Activated T-cell treated with anti-CD3 and anti-CD28 coated beads for 1 hour (primary cell): Measurements from ENCODE around the gene ADARB2.
"Not testable (repeated sequence)": the region's sequence is repeated elsewhere in the genome, so short reads cannot be mapped to it uniquely, and the experiment has no call there.

Experiments
- DNase-seq: peaks from one replicate; pipeline ENCODE4 v3.0.0-alpha.2; 2020; ENCODE audit warnings: low read depth

The ADARB2 gene

GRCh38 chr10:1427521-1428186, 309.7 kb downstream of the ADARB2 start:
- DNase-seq = not testable (repeated sequence)

DNA sequence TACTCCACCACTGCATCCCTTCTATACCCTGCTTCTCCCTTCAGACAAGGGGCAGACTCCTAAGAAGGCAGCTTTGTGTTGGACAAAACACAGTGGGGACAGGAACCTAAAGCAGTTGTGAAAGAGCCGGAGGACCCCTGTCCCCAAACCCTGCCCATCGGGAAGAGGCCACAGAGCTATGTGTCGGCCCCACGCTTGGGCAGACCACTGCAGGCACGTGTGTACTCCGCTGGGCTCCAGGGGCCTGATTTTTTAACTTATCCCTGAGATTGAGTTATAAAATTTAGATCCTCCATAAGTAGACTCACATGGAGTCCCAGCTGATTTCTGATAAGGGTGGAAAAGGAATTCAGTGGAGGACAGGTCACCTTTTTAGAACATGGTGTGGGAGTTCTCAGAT, 310.5 kb downstream of the ADARB2 start:
- DNase-seq = no peak

GRCh38 chr10:1425879-1426278, 311.4 kb downstream of the ADARB2 start:
- no peak for DNase-seq

- no peak for DNase-seq
Observed at GRCh38 chr10:1424648-1425047, 312.7 kb downstream of the ADARB2 start.

DNA sequence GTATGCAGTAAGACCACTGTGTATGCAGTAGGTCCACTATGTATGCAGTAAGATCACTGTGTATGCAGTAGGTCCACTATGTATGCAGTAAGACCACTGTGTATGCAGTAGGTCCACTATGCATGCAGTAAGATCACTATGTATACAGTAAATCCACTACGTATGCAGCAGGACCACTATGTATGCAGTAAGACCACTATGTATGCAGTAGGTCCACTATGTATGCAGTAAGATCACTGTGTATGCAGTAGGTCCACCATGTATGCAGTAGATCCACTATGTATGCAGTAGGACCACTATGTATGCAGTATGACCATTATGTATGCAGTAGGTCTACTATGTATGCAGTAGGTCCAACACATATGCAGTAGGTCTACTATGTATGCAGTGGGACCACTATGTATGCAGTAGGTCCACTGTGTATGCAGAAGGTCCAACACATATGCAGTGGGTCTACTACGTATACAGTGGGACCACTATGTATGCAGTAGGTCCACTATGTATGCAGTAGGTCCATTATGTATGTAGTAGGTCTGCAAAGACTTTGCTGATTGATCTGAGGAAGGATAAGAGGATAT, 313.6 kb downstream of the ADARB2 start:
- DNase-seq = no peak

- no peak for DNase-seq
Observed at GRCh38 chr10:1422275-1422674, 315.1 kb downstream of the ADARB2 start.

- peak; percentile 42 for DNase-seq
Observed at GRCh38 chr10:1420661-1421362, 316.5 kb downstream of the ADARB2 start.

DNA sequence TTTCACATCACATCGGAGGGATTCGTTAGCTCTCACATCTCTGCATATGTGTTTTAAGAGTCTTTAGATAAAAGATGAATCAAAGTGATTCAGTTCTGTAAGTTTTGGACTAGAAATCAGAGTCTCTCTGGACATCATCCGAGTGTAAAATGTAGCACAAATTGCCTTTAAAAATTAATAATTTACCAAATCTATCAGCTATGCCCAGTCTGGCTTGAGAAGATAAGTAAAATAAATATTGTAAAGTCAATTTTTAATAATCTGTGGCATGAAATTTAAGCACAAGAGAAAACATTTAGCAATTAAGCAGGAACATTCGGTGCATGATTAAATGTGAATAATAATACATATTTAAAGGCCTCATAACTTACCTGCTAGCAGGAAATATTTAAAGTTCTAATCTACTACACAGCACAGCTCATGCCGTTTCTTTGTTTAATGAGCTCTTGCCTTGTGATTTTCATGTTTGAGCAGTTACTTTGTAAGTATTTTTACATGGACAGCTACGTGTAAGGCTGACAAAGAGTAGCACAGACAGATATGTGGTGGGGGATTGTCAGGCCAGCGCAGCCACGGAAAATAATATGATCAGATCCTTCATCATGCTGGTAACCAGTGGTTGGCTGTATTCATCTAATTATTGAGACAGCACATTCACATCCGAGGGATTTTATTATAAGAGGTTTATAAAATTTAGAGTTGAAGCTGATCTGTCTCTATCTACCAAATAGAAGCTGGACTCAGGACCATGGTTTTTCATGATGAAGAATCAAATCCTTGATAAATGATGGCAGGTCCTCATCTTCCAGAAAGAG, 317.3 kb downstream of the ADARB2 start:
- no peak for DNase-seq

DNA sequence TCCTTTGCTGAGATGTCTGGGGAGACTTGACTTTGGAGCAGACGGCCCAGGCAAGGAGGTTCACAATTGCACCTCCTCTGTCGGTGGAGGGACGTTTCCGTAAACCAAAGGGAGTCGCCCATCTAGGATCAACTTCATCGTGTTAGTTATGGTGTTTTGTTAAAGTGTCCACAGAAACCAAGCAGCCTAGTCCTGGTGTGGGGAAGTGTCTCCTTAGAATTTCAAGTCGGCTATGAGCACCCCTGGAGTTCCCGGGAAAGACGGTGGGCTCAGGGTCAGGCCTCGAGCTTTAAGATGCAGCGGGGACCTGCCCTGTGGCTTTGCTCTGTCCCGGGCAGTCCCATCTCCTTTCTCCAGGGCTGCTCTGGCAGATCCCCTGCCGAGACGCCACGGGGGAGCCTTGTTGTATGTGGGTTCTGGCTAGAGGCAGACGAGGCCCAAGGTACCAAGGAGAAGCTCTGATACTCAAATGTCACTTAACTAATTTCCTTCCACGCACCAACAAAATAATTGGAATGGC, 319.2 kb downstream of the ADARB2 start:
- no peak for DNase-seq

GRCh38 chr10:1417574-1417973, 319.8 kb downstream of the ADARB2 start:
- no peak for DNase-seq

DNA sequence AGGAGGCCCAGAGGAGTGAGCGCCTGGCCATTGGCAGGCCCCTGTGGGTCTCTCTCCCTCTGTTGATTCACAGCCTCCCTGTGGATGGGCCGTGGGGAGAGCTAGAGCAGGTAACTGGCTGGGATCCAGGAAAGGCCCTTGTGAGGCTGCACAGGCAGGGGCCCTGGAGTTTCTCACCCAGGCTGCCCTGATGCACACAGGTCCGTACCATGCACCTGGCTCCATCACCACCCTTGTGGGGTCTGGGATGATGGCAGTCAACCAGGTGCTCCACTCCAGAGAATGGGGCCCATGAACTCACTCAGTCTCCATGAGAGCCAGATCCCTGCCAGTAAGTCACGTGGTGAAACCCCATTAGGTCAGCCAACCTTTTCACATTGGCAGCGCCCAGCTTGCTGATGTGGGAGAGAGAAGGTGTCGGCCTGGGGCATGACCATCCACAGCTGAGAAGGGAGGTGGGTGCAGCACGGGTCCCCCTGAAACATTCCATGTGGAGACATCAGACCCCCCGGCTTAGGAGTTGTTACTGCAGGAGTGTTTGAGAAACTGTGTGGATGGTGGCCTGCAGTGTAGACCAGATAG, 320.8 kb downstream of the ADARB2 start:
- DNase-seq = no peak

DNA sequence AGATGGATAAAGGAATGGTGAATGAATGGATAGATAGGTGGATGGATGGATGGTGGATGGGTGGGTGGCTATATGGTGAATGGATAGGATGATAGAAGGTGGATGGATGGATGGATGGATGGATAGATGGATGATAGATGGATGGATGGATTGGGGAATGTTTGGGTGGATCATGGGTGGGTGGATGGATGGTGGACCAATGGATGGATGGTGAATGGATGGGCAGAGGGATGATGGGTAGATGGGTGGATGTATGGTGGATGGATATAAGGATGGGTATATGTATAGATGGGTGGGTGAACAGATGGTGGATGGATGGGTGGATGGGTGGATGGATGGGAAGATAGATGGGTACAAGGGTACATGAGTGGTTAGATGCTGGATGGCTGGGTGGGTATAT, 322.4 kb downstream of the ADARB2 start:
- DNase-seq = no peak

- not testable (repeated sequence) for DNase-seq
Observed at GRCh38 chr10:1414346-1414745, 323.0 kb downstream of the ADARB2 start.

DNA sequence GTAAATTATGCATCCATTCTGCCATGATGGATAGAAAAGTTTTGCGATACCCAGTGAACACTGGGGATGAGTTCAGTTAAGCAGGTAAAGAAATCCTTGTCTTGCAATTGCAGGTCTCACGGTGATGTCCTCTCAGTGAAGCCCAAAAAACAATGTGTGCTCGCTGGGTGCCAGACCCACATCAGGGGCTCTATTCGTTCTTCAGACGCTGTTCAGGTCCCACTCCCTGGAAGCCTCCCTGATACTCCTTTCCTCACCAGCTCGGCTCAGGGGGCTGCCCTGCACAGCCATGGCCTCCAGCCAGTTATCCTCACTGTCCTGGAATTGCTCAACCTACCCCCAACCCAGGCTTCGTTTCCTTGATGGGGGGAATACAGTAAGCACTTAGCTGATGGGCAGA, 323.5 kb downstream of the ADARB2 start:
- no peak for DNase-seq

GRCh38 chr10:1413256-1413655, 324.1 kb downstream of the ADARB2 start:
- no peak for DNase-seq

DNA sequence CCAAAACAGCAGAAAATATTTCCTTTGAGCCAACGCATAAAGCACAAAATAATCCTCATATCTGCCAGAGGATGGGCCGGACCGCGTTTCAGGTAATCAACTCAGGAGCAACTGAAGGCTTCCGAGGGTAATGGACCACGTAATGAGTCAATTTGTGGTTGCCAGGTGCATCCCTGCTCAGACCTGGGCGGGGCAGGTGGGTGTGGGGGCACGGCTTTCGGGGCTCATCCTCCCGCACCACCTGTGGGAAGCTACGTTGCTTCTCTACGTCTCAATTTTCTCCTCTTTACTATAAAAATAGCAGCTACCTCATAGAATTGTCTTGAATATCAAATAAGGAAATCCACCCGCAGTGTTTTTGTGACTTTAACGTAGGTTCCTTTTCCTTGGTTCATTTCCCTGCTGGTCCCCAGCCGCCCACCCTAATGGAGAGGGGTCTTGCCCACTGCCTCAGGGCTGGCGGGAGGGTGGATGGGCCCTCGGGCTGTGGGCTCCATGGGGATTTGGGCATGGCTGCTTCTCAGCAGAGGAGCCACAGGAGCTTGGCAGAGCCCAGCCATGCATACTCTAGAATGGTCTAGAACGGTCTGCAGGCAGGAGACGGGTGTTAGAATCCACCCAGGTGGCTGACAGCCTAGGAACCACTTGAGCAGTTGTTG, 324.7 kb downstream of the ADARB2 start:
- no peak for DNase-seq

DNA sequence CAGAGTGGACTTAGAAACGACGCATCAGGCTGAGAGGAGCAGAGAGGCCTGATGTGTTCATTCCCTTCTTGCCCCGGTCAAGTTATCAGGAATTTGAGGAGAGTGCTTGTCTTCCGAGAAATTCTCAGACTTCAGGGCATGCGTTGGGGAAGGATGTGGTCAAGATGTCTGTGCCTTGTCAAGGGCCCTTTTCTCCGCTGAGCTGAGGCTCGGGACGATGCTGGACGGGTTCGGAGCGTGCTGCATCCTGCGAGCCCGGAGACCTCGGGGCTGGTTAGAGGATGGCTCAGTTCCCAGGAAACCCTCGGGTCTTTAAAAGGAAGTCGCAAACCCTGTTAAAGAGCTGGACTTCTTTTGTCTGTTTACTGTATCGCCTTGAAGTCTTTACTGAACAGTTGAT, 325.4 kb downstream of the ADARB2 start:
- DNase-seq = no peak

DNA sequence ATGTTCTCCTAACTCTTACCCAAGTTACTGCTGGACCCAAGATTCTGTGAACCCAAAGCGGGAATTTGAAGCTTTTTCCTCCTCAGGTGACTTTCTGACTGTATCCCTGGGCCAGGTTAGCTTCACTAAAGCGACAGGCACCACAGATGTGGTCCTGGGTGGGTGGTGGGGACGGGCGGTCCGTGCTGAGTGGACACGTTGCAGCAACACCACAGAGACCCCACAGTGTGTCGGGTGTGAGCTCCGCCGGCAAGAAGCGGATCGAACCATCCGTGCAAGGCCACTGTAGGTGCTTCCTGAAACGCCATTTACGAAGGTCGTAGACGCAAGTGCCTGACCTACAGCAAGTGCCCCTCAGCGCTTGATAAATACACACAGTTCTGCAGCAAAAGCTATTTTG, 325.9 kb downstream of the ADARB2 start:
- no peak for DNase-seq

GRCh38 chr10:1410469-1411395, 326.6 kb downstream of the ADARB2 start:
- DNase-seq = no peak

DNA sequence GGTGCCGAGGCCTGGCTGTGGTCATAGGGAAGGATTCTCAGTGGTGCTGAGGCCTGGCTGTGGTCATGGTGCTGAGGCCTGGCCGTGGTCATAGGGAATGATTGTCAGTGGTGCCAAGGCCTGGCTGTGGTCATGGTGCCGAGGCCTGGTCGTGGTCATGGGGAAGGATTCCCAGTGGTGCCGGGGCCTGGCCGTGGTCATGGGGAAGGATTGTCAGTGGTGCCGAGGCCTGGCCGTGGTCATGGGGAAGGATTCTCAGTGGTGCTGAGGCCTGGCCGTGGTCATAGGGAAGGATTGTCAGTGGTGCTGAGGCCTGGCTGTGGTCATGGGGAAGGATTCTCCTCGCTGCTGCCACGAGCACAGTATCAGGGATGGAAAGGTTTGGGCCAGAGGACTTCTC, 327.3 kb downstream of the ADARB2 start:
- DNase-seq = no peak
